Gastroesophageal sphincter (tissue), 3 donors: Measurements from ENCODE around the gene STMP1.

ENCODE experiments used
- CTCF ChIP-seq, 4 experiments: fragments of 200-600 bp in 2 of 4; fragments of 450-650 bp in 2 of 4; sonication (generic) in 1 of 4; IDR thresholded peaks; one replicate each; pipeline ENCODE4 v1.5.1; 2017 to 2019; ENCODE audit warnings: antibody characterized with exemption in 4 of 4, mild to moderate bottlenecking in 2 of 4, moderate library complexity in 2 of 4
- EP300 ChIP-seq: sonication (generic); formaldehyde crosslinking; IDR thresholded peaks from one replicate; pipeline ENCODE4 v1.6.1; 2017; ENCODE audit warnings: antibody characterized with exemption, mild to moderate bottlenecking
- POLR2AphosphoS5 ChIP-seq: sonication (generic); formaldehyde crosslinking; IDR thresholded peaks from one replicate; pipeline ENCODE4 v1.6.1; 2017; ENCODE audit warnings: antibody characterized with exemption

GRCh38 chr7:135715673-135716072 lies 53.4 kb downstream of the STMP1 start:
- TF ChIP-seq CTCF (IDR thresholded peaks at IDR 0.05) = no peak
- TF ChIP-seq EP300 = no peak
- TF ChIP-seq POLR2AphosphoS5 = no peak
